Heart left ventricle (tissue), 16 donors: ENCODE measurements around the gene IL6ST. TPM values are rescaled to one million over a fixed set of nuclear protein-coding genes. Genes with fewer than 3 reads are reported as not detected.
"Not testable (repeated sequence)": the region's sequence is repeated elsewhere in the genome, so short reads cannot be mapped to it uniquely, and the experiment has no call there.

ENCODE experiments used
- ATAC-seq, 4 donors: fragments of 200-7000 bp; cut with Tn5 transposase; one replicate each; pipeline ENCODE4 v1.9.1; 2020 to 2022; ENCODE audit warnings: moderate library complexity in 4 of 4, mild to moderate bottlenecking in 3 of 4, moderate number of reproducible peaks in 1 of 4
- DNase-seq, 5 donors: peaks; one replicate each; pipeline ENCODE4 v3.0.0-alpha.2; 2020
- H3K27ac ChIP-seq, 12 donors: fragments of 200-600 bp; sonication (generic) in 4 of 12; one replicate each; pipeline versions ENCODE4 v1.5.0 to v1.8.0; 2016 to 2022; ENCODE audit warnings: mild to moderate bottlenecking in 2 of 12
- H3K27me3 ChIP-seq, 9 donors: fragments of 200-600 bp; sonication (generic) in 2 of 9; one replicate each; pipeline versions ENCODE4 v1.5.1 to v1.8.0; 2016 to 2022; ENCODE audit warnings: mild to moderate bottlenecking in 3 of 9
- H3K36me3 ChIP-seq, 9 donors: fragments of 200-600 bp; sonication (generic) in 2 of 9; one replicate each; pipeline versions ENCODE4 v1.5.0 to v1.8.0; 2018 to 2022; ENCODE audit warnings: mild to moderate bottlenecking in 2 of 9
- H3K4me1 ChIP-seq, 12 donors: fragments of 200-600 bp; sonication (generic) in 4 of 12; one replicate each; pipeline versions ENCODE4 v1.5.0 to v1.8.0; 2016 to 2022; ENCODE audit warnings: mild to moderate bottlenecking in 3 of 12
- H3K4me3 ChIP-seq, 12 donors: fragments of 200-600 bp; sonication (generic) in 4 of 12; one replicate each; pipeline versions ENCODE4 v1.5.0 to v1.8.0; 2017 to 2022; ENCODE audit warnings: mild to moderate bottlenecking in 9 of 12, moderate library complexity in 4 of 12
- H3K9me3 ChIP-seq, 12 donors: fragments of 200-600 bp; sonication (generic) in 4 of 12; one replicate each; pipeline versions ENCODE4 v1.5.0 to v1.8.0; 2016 to 2022; ENCODE audit warnings: mild to moderate bottlenecking in 1 of 12
- CTCF ChIP-seq, 12 donors: fragments of 200-600 bp; sonication (generic) in 4 of 12; IDR thresholded peaks; one replicate each; pipeline versions ENCODE4 v1.5.0 to v1.8.0; 2018 to 2022; ENCODE audit warnings: antibody characterized with exemption in 12 of 12, mild to moderate bottlenecking in 5 of 12
- POLR2A ChIP-seq, 2 donors: fragments of 450-650 bp; IDR thresholded peaks; one replicate each; pipeline ENCODE4 v1.6.1; 2017; ENCODE audit warnings: antibody characterized with exemption in 2 of 2, mild to moderate bottlenecking in 2 of 2, moderate library complexity in 2 of 2
- WGBS, 4 donors: extraction: QIAGEN DNeasy Blood & Tissue Kit in 2 of 4; methylation state at CpG; one replicate each; pipeline versions ENCODE4 v1.1.5 to v1.1.7; 2013 to 2018; 5-methylcytosine and 5-hydroxymethylcytosine counted together
- intact Hi-C, 10 donors: fragments of 100-400 bp; cut with DNase I; formaldehyde crosslinking; loops; one replicate each; pipeline versions ENCODE4 v1.11.1 to v1.14.2; 2022
- polyA plus RNA-seq, 2 donors: library from polyadenylated mRNA; stranded (reverse); fragments of 200-250 nt; gene quantifications; one replicate each; pipeline ENCODE4 v1.2.3, GENCODE V29; 2013
- total RNA-seq, 9 donors: library from RNA; depleted of rRNA in 2 of 9; stranded (reverse); fragments of >200 nt in 2 of 9; fragmentation: NEBNext Ultra II Directional in 3 of 9; extraction: Animal tissue kit (Norgen Biotek cat#: 25700) in 3 of 9; gene quantifications; one replicate each; pipeline versions ENCODE4 v1.1.0 to v1.2.4, GENCODE V29; 2016 to 2023
- donor health status: ischemic (EF 13 %, LVEDD 7.1; RV severe dilation, severe dysfunction).
- donor health status: healthy with polysubstance abuse.
- donor health status: DM: no; HTN: yes; CAD: no.
- donor health status: DM: no; HTN: no; CAD: no.
- donor health status: ischemic (EF 25% LVEDD 6.9; RV normal size, moderate dysfunction).
- donor health status: ischemic (EF 25% LVEDD 5.7; RV mildly dilated, moderate dysfunction).
- donor health status: healthy.
- donor health status: DM: yes; HTN: yes; CAD: no.
- donor health status: ischemic (EF 35%, LVEDD 5.7; RV mildly dilated, moderate dysfunction).
- donor health status: nonischemic (EF 11% LVEDD 7.7; RV severe dilation, severe dysfunction).
- donor health status: DM: yes; HTN: yes; CAD: no.
- donor health status: PGD.
- donor health status: ischemic (EF 29% LVEDD 5.4; RV normal size, mild dysfunction).
- donor health status: nonischemic (EF 23%, LVEDD 6.1; RV moderate dilation, normal function).

IL6ST gene
- total and polyA plus RNA-seq, 11 donors, result 24.6 to 239 (median 152) TPM

- Histone ChIP-seq H3K36me3 (no peaks in the 10 kb centered on the region), H3K9me3 (peaks cover 0 to 12% (median 7%) of the 10 kb centered on the region in 12 donors), H3K4me1 (no peaks in the 10 kb centered on the region), H3K4me3 (no peak overlapping the region), H3K27me3 (no peaks in the 10 kb centered on the region), H3K27ac (no peak overlapping the region)
- ATAC-seq, result no peak
- 90 to 98% (median 96%) methylated on average over 2 of the region's 2 CpGs for WGBS, 4 donors
- TF ChIP-seq POLR2A (IDR thresholded peaks at IDR 0.05) (no peak), CTCF (IDR thresholded peaks at IDR 0.05) (no peak)
- intact Hi-C loops, result loop anchor here in 1 of 10 donors (2.0 kb wide), 1 partner anchor 30 kb away; no protein-coding TSS in a partner anchor
- no peak for DNase-seq
Observed at GRCh38 chr5:56002303-56002702, 7.5 kb upstream of the IL6ST start.

- ATAC-seq, DNase-seq, H3K36me3 ChIP-seq, H3K27ac ChIP-seq, intact Hi-C loops, H3K27me3 ChIP-seq, H3K4me3 ChIP-seq: not testable (repeated sequence)
- Histone ChIP-seq H3K4me1 (peaks cover 0 to 10% (median 5%) of the 10 kb centered on the region in 12 donors), H3K9me3 (peaks cover 0 to 12% (median 7%) of the 10 kb centered on the region in 12 donors)
- WGBS, 4 donors, result 76 to 89% (median 84%) methylated on average over 5 of the region's 5 CpGs
Observed at GRCh38 chr5:56000221-56000620, 5.5 kb upstream of the IL6ST start.

- Histone ChIP-seq H3K9me3 (peaks cover 0 to 12% (median 7%) of the 10 kb centered on the region in 12 donors), H3K36me3 (no peaks in the 10 kb centered on the region), H3K4me1 (peaks cover 0 to 10% (median 5%) of the 10 kb centered on the region in 12 donors), H3K27me3 (no peaks in the 10 kb centered on the region), H3K4me3 (no peak overlapping the region), H3K27ac (no peak overlapping the region)
- intact Hi-C loops, result loop anchor here in 4 of 10 donors (5.0 to 10.0 kb wide), 6 partner anchors 43 to 1176 kb away; partner anchors contain the start of gene GPBP1 (in 1 of the 4)
- WGBS, 4 donors, result 80 to 96% (median 87%) methylated on average over 6 of the region's 6 CpGs
- no peak for TF ChIP-seq CTCF (IDR thresholded peaks at IDR 0.05)
- no peak for TF ChIP-seq POLR2A (IDR thresholded peaks at IDR 0.05)
- no peak for DNase-seq
- no peak for ATAC-seq
Observed at GRCh38 chr5:55998966-55999365, 4.2 kb upstream of the IL6ST start.

- no peaks in the 10 kb centered on the region for H3K36me3 ChIP-seq
- peaks cover 0 to 17% (median 7%) of the 10 kb centered on the region in 12 donors for H3K4me1 ChIP-seq
- no peaks in the 10 kb centered on the region for H3K27me3 ChIP-seq
- ATAC-seq, result no peak
- WGBS, 4 donors, result 73 to 80% (median 78%) methylated on average over 5 of the region's 5 CpGs
- no peak for TF ChIP-seq POLR2A (IDR thresholded peaks at IDR 0.05)
- no peak for TF ChIP-seq CTCF (IDR thresholded peaks at IDR 0.05)
- intact Hi-C loops, result loop anchor here in 4 of 10 donors (5.0 to 10.0 kb wide), 6 partner anchors 44 to 1177 kb away; partner anchors contain the start of gene GPBP1 (in 1 of the 4)
- peaks cover 0 to 11% (median 7%) of the 10 kb centered on the region in 12 donors for H3K9me3 ChIP-seq
- no peak overlapping the region for H3K4me3 ChIP-seq
- DNase-seq, result no peak
- no peak overlapping the region for H3K27ac ChIP-seq
Observed at GRCh38 chr5:55997742-55998351, 3.1 kb upstream of the IL6ST start.
